GM19467 (cell line): ENCODE data around the gene HCN2.
"Not testable (repeated sequence)": the region's sequence is repeated elsewhere in the genome, so short reads cannot be mapped to it uniquely, and the experiment has no call there.

Experiments used
- ATAC-seq: cut with Tn5 transposase; IDR thresholded peaks from one replicate; pipeline ENCODE4 v1.9.1; 2021; ENCODE audit warnings: mild to moderate bottlenecking, moderate library complexity; ENCODE audit not compliant: unreplicated experiment

HCN2 gene

GRCh38 chr19:617551-618246 is 28.0 kb downstream of the HCN2 start:
- no peak for ATAC-seq

GRCh38 chr19:618247-618619 is 28.6 kb downstream of the HCN2 start:
- ATAC-seq, result no peak

- ATAC-seq, result no peak
Observed at GRCh38 chr19:618674-619285, 29.1 kb downstream of the HCN2 start.

GRCh38 chr19:619286-620002 is 29.8 kb downstream of the HCN2 start:
- ATAC-seq, result no peak

GRCh38 chr19:620166-620862 is 30.6 kb downstream of the HCN2 start:
- no peak for ATAC-seq

GRCh38 chr19:621191-621590 is 31.5 kb downstream of the HCN2 start:
- not testable (repeated sequence) for ATAC-seq

GRCh38 chr19:621819-622218 is 32.1 kb downstream of the HCN2 start:
- no peak for ATAC-seq

GRCh38 chr19:622666-623065 is 33.0 kb downstream of the HCN2 start:
- ATAC-seq, result no peak

GRCh38 chr19:623175-623916 is 33.7 kb downstream of the HCN2 start:
- ATAC-seq, result no peak

- no peak for ATAC-seq
Observed at GRCh38 chr19:623974-624373, 34.3 kb downstream of the HCN2 start.

GRCh38 chr19:624433-625109 is 34.9 kb downstream of the HCN2 start:
- no peak for ATAC-seq

- ATAC-seq, result no peak
Observed at GRCh38 chr19:625257-625656, 35.6 kb downstream of the HCN2 start.

GRCh38 chr19:626566-626965 is 36.9 kb downstream of the HCN2 start:
- not testable (repeated sequence) for ATAC-seq

- no peak for ATAC-seq
Observed at GRCh38 chr19:628168-628567, 38.5 kb downstream of the HCN2 start.

GRCh38 chr19:629515-629914 is 39.8 kb downstream of the HCN2 start:
- ATAC-seq, result not testable (repeated sequence)

- ATAC-seq, result no peak
Observed at GRCh38 chr19:629961-630714, 40.5 kb downstream of the HCN2 start.

GRCh38 chr19:632579-633067 is 42.9 kb downstream of the HCN2 start:
- peak; percentile 20 for ATAC-seq

GRCh38 chr19:633068-633785 is 43.5 kb downstream of the HCN2 start, which contains the start of gene POLRMT:
POLRMT (minus strand) TSS chr19:633537; CDS start chr19:633512, 25 bp downstream.
- peak; percentile 71 for ATAC-seq
